ENCODE measurements around the gene EXOC4. TPM values are rescaled to one million over a fixed set of nuclear protein-coding genes. Genes with fewer than 3 reads are reported as not detected.

The EXOC4 gene
- total RNA-seq, 2 experiments from 2014 or later = 51.9 to 90.1 TPM

GRCh38 chr7:133367561-133367960, 114.7 kb downstream of the EXOC4 start:
- peaks cover 9% of the 10 kb centered on the region for H3K4me1 Mint-ChIP-seq
- no peak overlapping the region for H3K4me3 Mint-ChIP-seq
- POLR2A ChIA-PET = no interaction called here
- ATAC-seq (no peak), DNase-seq (no peak)
- H3K27me3 Mint-ChIP-seq = no peaks in the 10 kb centered on the region
- no peaks in the 10 kb centered on the region for H3K9me3 Mint-ChIP-seq (ENCODE audit: low read depth)
- CTCF ChIA-PET = interaction anchor here (0.6 kb wide), 1 partner anchor 497 kb away, joined by 3 read pairs; no protein-coding TSS in a partner anchor
- H3K36me3 Mint-ChIP-seq (ENCODE audit: low read depth) = peaks cover 4% of the 10 kb centered on the region
- no peak overlapping the region for H3K27ac Mint-ChIP-seq
- intact Hi-C loops (cut with DNase I, micrococcal nuclease) = no loop called here

GRCh38 chr7:133369130-133369529, 116.3 kb downstream of the EXOC4 start:
- Mint-ChIP-seq H3K27ac (no peak overlapping the region), H3K9me3 (ENCODE audit: low read depth) (no peaks in the 10 kb centered on the region), H3K4me1 (peaks cover 9% of the 10 kb centered on the region), H3K4me3 (no peak overlapping the region), H3K27me3 (no peaks in the 10 kb centered on the region), H3K36me3 (ENCODE audit: low read depth) (peaks cover 4% of the 10 kb centered on the region)
- ATAC-seq (no peak), DNase-seq (no peak)
- intact Hi-C loops (cut with DNase I, micrococcal nuclease) = no loop called here
- ChIA-PET CTCF (no interaction called here), POLR2A (no interaction called here)

- DNase-seq (no peak), ATAC-seq (no peak)
- intact Hi-C loops (cut with DNase I, micrococcal nuclease) = no loop called here
- Mint-ChIP-seq H3K9me3 (ENCODE audit: low read depth) (no peaks in the 10 kb centered on the region), H3K4me1 (peaks cover 3% of the 10 kb centered on the region), H3K4me3 (no peak overlapping the region), H3K27ac (no peak overlapping the region), H3K36me3 (ENCODE audit: low read depth) (peaks cover 20% of the 10 kb centered on the region), H3K27me3 (no peaks in the 10 kb centered on the region)
- ChIA-PET CTCF (interaction anchor here (0.5 kb wide), 1 partner anchor 423 kb away, joined by 3 read pairs; no protein-coding TSS in a partner anchor), POLR2A (no interaction called here)
These were observed 118.7 kb downstream of the EXOC4 start for GRCh38 chr7:133371616-133372015.

- peaks cover 1% of the 10 kb centered on the region for H3K9me3 Mint-ChIP-seq (ENCODE audit: low read depth)
- peaks cover 22% of the 10 kb centered on the region for H3K36me3 Mint-ChIP-seq (ENCODE audit: low read depth)
- POLR2A ChIA-PET = no interaction called here
- H3K27ac Mint-ChIP-seq = no peak overlapping the region
- no peak overlapping the region for H3K4me3 Mint-ChIP-seq
- CTCF ChIA-PET = no interaction called here
- peaks cover 3% of the 10 kb centered on the region for H3K4me1 Mint-ChIP-seq
- H3K27me3 Mint-ChIP-seq = no peaks in the 10 kb centered on the region
- no peak for DNase-seq
- no peak for ATAC-seq
- intact Hi-C loops (cut with DNase I, micrococcal nuclease) = no loop called here
These were observed 119.5 kb downstream of the EXOC4 start for GRCh38 chr7:133372337-133372736.

GRCh38 chr7:133376514-133376913, 123.6 kb downstream of the EXOC4 start:
- H3K27ac Mint-ChIP-seq = no peak overlapping the region
- ATAC-seq (no peak), DNase-seq (no peak)
- ChIA-PET CTCF (no interaction called here), POLR2A (no interaction called here)
- H3K36me3 Mint-ChIP-seq (ENCODE audit: low read depth) = peaks cover 24% of the 10 kb centered on the region
- no peaks in the 10 kb centered on the region for H3K4me1 Mint-ChIP-seq
- H3K9me3 Mint-ChIP-seq (ENCODE audit: low read depth) = peaks cover 8% of the 10 kb centered on the region
- H3K4me3 Mint-ChIP-seq = no peak overlapping the region
- intact Hi-C loops (cut with DNase I, micrococcal nuclease) = no loop called here
- H3K27me3 Mint-ChIP-seq = no peaks in the 10 kb centered on the region

GRCh38 chr7:133381965-133382364, 129.1 kb downstream of the EXOC4 start:
- POLR2A ChIA-PET = no interaction called here
- Mint-ChIP-seq H3K27ac (no peak overlapping the region), H3K4me3 (no peak overlapping the region), H3K36me3 (ENCODE audit: low read depth) (peaks cover 17% of the 10 kb centered on the region), H3K4me1 (peaks cover 3% of the 10 kb centered on the region), H3K27me3 (no peaks in the 10 kb centered on the region), H3K9me3 (ENCODE audit: low read depth) (peaks cover 8% of the 10 kb centered on the region)
- ATAC-seq (no peak), DNase-seq (no peak)
- intact Hi-C loops (cut with DNase I, micrococcal nuclease) = no loop called here
- CTCF ChIA-PET = no interaction called here

- ChIA-PET CTCF (interaction anchor here (0.6 kb wide), 1 partner anchor 152 kb away, joined by 3 read pairs; no protein-coding TSS in a partner anchor), POLR2A (no interaction called here)
- H3K9me3 Mint-ChIP-seq (ENCODE audit: low read depth) = peaks cover 4% of the 10 kb centered on the region
- peaks cover 16% of the 10 kb centered on the region for H3K36me3 Mint-ChIP-seq (ENCODE audit: low read depth)
- no peaks in the 10 kb centered on the region for H3K27me3 Mint-ChIP-seq
- ATAC-seq = no peak
- no peak overlapping the region for H3K27ac Mint-ChIP-seq
- no peak overlapping the region for H3K4me3 Mint-ChIP-seq
- no peak for DNase-seq
- intact Hi-C loops (cut with DNase I, micrococcal nuclease) = no loop called here
- peaks cover 3% of the 10 kb centered on the region for H3K4me1 Mint-ChIP-seq
These were observed 130.1 kb downstream of the EXOC4 start for GRCh38 chr7:133382775-133383559.

GRCh38 chr7:133386205-133386604, 133.3 kb downstream of the EXOC4 start:
- Mint-ChIP-seq H3K4me1 (peaks cover 4% of the 10 kb centered on the region), H3K36me3 (ENCODE audit: low read depth) (peaks cover 14% of the 10 kb centered on the region), H3K27ac (no peak overlapping the region), H3K9me3 (ENCODE audit: low read depth) (no peaks in the 10 kb centered on the region), H3K4me3 (no peak overlapping the region), H3K27me3 (no peaks in the 10 kb centered on the region)
- CTCF ChIA-PET = interaction anchor here (0.6 kb wide), 1 partner anchor 1898 kb away, joined by 3 read pairs; no protein-coding TSS in a partner anchor
- intact Hi-C loops (cut with DNase I, micrococcal nuclease) = no loop called here
- POLR2A ChIA-PET = no interaction called here
- DNase-seq = no peak
- ATAC-seq = no peak

GRCh38 chr7:133389727-133390126, 136.8 kb downstream of the EXOC4 start:
- CTCF ChIA-PET = interaction anchor here (0.6 kb wide), 1 partner anchor 545 kb away, joined by 3 read pairs; no protein-coding TSS in a partner anchor
- no peak overlapping the region for H3K27ac Mint-ChIP-seq

GRCh38 chr7:133391206-133391605, 138.3 kb downstream of the EXOC4 start:
- Mint-ChIP-seq H3K4me3 (no peak overlapping the region), H3K27ac (no peak overlapping the region), H3K4me1 (peaks cover 1% of the 10 kb centered on the region), H3K36me3 (ENCODE audit: low read depth) (peaks cover 6% of the 10 kb centered on the region), H3K27me3 (no peaks in the 10 kb centered on the region), H3K9me3 (ENCODE audit: low read depth) (no peaks in the 10 kb centered on the region)
- CTCF ChIA-PET = no interaction called here
- DNase-seq (no peak), ATAC-seq (no peak)
- POLR2A ChIA-PET = no interaction called here
- intact Hi-C loops (cut with DNase I, micrococcal nuclease) = no loop called here

More at GRCh38 chr7:133389727-133390126, 136.8 kb downstream of the EXOC4 start:
- ATAC-seq = no peak
- H3K27me3 Mint-ChIP-seq = no peaks in the 10 kb centered on the region
- H3K36me3 Mint-ChIP-seq (ENCODE audit: low read depth) = peaks cover 11% of the 10 kb centered on the region
- peaks cover 1% of the 10 kb centered on the region for H3K4me1 Mint-ChIP-seq
- intact Hi-C loops (cut with DNase I, micrococcal nuclease) = no loop called here
- POLR2A ChIA-PET = no interaction called here
- H3K4me3 Mint-ChIP-seq = no peak overlapping the region
- DNase-seq = no peak
- no peaks in the 10 kb centered on the region for H3K9me3 Mint-ChIP-seq (ENCODE audit: low read depth)

- ATAC-seq (no peak), DNase-seq (no peak)
- Mint-ChIP-seq H3K4me1 (peaks cover 4% of the 10 kb centered on the region), H3K27ac (no peak overlapping the region), H3K4me3 (no peak overlapping the region), H3K9me3 (ENCODE audit: low read depth) (no peaks in the 10 kb centered on the region), H3K27me3 (no peaks in the 10 kb centered on the region), H3K36me3 (ENCODE audit: low read depth) (no peaks in the 10 kb centered on the region)
- POLR2A ChIA-PET = no interaction called here
- intact Hi-C loops (cut with DNase I, micrococcal nuclease) = no loop called here
- CTCF ChIA-PET = no interaction called here
These were observed 141.5 kb downstream of the EXOC4 start for GRCh38 chr7:133394369-133394768.

- Mint-ChIP-seq H3K27ac (no peak overlapping the region), H3K36me3 (ENCODE audit: low read depth) (no peaks in the 10 kb centered on the region), H3K27me3 (no peaks in the 10 kb centered on the region), H3K9me3 (ENCODE audit: low read depth) (no peaks in the 10 kb centered on the region), H3K4me3 (no peak overlapping the region), H3K4me1 (peaks cover 2% of the 10 kb centered on the region)
- POLR2A ChIA-PET = no interaction called here
- DNase-seq = no peak
- CTCF ChIA-PET = interaction anchor here (1.0 kb wide), 1 partner anchor 14 kb away, joined by 3 read pairs; no protein-coding TSS in a partner anchor
- no peak for ATAC-seq
- intact Hi-C loops (cut with DNase I, micrococcal nuclease) = no loop called here
These were observed 142.7 kb downstream of the EXOC4 start for GRCh38 chr7:133395551-133395950.

All from activated CD4-positive, alpha-beta T cell treated with anti-CD3 and anti-CD28 coated beads for 36 hours (primary cell).